Suprapubic skin (tissue), 4 donors: Measurements from ENCODE around the gene GYG1.

ENCODE experiments used
- CTCF ChIP-seq, 2 donors: fragments of 200-600 bp in 1 of 2; fragments of 450-650 bp in 1 of 2; sonication (generic) in 1 of 2; IDR thresholded peaks; one replicate each; pipeline ENCODE4 v1.5.1; 2016 to 2019; ENCODE audit warnings: antibody characterized with exemption in 2 of 2, mild to moderate bottlenecking in 1 of 2, moderate library complexity in 1 of 2
- POLR2A ChIP-seq, 2 donors: fragments of 450-650 bp; IDR thresholded peaks; one replicate each; pipeline ENCODE4 v1.6.1; 2017; ENCODE audit warnings: antibody characterized with exemption in 2 of 2, mild to moderate bottlenecking in 2 of 2, moderate library complexity in 2 of 2
- POLR2AphosphoS5 ChIP-seq, 3 donors: sonication (generic); formaldehyde crosslinking; IDR thresholded peaks; one replicate each; pipeline ENCODE4 v1.6.1; 2017; ENCODE audit warnings: antibody characterized with exemption in 3 of 3

DNA sequence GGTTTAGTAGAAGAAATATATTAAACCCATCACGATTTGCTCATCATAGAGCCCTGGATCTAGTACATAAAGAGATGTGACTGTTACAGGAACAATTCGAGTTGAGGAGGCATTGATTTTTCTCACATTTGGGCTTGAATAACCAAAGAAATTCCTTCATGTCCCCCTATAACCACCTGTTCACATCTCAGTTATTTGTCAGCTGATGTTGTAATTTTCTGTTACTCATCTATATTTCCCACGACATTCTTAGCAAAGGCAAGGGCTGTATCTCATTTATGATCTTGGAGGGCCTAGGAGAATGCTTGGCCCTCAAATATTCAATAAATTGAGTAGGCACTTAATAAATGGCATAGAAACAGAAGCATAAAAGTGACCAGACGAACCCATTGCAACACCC is 36.4 kb upstream of the GYG1 start:
- TF ChIP-seq POLR2AphosphoS5 (IDR thresholded peaks at IDR 0.05) (no peak), POLR2A (IDR thresholded peaks at IDR 0.05) (no peak), CTCF (IDR thresholded peaks at IDR 0.05) (no peak)
